Measurements from ENCODE around the gene ACVR1C.
A peak's percentile ranks its signal among the peaks of the same experiment; 100 is the strongest.

ACVR1C gene

GRCh38 chr2:157628477-157629415 lies at the start of gene ACVR1C:
Gene ACVR1C (minus strand): TSS chr2:157628864. CDS start chr2:157628644, 220 bp downstream.
- DNase-seq (ENCODE audit: low read depth, low spot score) = peak; percentile 96

- DNase-seq (ENCODE audit: low read depth, low spot score) = no peak
Observed at GRCh38 chr2:157677941-157678340, 49.3 kb upstream of the ACVR1C start.

GRCh38 chr2:157672129-157672528 lies 43.5 kb upstream of the ACVR1C start:
- DNase-seq (ENCODE audit: low read depth, low spot score) = no peak

- no peak for DNase-seq (ENCODE audit: low read depth, low spot score)
Observed at GRCh38 chr2:157662401-157662800, 33.7 kb upstream of the ACVR1C start.

DNA sequence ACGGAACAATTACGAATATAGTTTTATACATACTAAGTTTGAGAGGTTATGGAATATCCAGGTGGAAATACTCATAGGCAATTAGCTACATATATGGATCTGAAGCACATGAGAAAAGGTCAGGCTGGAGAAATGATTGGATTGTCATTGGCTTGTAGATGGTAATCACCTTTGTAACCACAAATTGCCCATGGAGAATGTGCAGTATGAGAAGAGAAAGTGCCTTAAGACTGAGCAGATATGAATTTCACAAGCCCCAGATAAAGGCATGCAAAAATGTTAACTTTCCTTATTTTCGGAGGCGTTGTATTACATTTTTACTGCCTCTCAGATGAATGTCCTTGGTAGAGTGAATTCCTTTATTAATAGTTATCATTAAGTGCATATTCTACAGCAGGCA lies 33.1 kb upstream of the ACVR1C start:
- no peak for DNase-seq (ENCODE audit: low read depth, low spot score)

DNA sequence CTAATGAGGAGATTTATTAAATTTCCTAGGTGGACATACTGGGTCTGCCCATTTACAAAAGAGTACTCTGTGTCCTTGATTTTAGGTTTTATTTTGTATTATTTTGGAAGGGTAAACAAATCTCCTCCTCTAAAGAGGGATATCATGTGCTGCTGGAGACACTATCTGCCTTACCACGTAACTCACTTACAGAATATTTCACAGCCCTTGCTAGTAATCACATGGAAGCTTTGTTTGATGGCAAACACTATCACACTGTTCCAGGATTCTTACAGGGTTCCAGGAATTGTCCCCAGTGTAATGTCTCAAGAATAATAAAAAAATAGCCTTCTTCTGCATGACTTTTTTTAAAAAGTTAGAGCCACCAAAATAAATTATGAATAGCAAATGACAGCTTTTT lies 29.2 kb upstream of the ACVR1C start:
- no peak for DNase-seq (ENCODE audit: low read depth, low spot score)

DNA sequence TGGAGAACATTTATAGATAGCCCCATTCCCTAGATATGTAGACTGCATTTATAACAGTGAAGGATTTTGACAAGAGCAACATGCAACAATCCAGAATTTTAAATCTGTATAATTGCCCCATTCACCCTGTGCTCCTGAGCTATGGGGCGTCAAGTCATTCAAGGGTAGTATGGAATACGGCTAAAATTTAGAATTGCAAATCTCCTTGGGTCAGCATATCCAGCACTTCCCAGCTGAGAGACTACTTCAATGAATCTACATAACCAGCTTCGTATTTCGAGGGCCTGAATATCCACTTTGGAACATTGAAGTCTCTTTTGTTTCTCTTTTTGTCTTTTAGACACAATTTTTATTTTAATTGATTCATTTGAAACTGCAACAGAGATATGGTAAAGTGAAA lies 28.4 kb upstream of the ACVR1C start:
- no peak for DNase-seq (ENCODE audit: low read depth, low spot score)

- no peak for DNase-seq (ENCODE audit: low read depth, low spot score)
Observed at GRCh38 chr2:157644776-157645175, 16.1 kb upstream of the ACVR1C start.

- DNase-seq (ENCODE audit: low read depth, low spot score) = no peak
Observed at GRCh38 chr2:157631861-157632260, 3.2 kb upstream of the ACVR1C start.

GRCh38 chr2:157627594-157628476 lies 829 bp downstream of the ACVR1C start:
- DNase-seq (ENCODE audit: low read depth, low spot score) = peak; percentile 11

DNA sequence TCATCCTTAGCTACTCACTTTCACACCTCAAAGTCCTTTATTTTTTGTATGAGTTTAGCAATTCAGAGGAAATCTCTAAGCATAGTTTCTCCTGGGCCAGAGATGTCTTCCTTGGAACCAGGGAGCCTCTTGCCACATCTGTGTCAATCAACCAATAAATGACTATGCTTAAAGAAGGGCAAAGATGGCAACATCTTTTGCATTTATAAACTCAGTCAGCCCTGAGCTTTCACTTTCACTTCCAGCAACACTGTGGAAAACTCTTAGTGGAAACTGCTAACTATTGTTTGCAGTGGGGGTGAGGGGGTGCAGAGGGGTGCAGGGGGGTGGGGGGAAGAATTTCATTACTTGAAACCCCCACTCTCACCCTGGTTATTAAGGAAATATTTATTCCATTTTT lies 3.4 kb downstream of the ACVR1C start:
- no peak for DNase-seq (ENCODE audit: low read depth, low spot score)

GRCh38 chr2:157620956-157621355 lies 7.7 kb downstream of the ACVR1C start:
- DNase-seq (ENCODE audit: low read depth, low spot score) = no peak

GRCh38 chr2:157611726-157612125 lies 16.9 kb downstream of the ACVR1C start:
- no peak for DNase-seq (ENCODE audit: low read depth, low spot score)

DNA sequence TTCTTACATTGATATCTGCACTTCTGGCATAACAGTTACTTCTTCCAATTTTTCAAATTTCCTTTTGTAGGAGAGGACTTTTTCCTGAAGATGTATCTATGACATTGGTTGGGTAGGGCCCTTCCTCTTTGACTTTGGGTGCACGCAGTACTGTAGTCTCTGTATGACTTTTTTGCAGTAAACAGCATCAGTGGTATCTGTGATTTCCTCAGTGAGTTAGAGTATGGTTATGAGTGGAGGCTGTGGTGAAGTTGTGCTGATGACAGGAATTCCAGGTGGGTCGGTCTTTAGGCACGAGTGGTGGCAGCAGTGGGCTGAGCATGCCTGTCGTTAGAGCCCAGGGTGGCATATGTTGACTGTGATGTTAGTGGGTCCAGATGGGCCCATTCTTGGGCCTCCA lies 17.6 kb downstream of the ACVR1C start:
- no peak for DNase-seq (ENCODE audit: low read depth, low spot score)

DNA sequence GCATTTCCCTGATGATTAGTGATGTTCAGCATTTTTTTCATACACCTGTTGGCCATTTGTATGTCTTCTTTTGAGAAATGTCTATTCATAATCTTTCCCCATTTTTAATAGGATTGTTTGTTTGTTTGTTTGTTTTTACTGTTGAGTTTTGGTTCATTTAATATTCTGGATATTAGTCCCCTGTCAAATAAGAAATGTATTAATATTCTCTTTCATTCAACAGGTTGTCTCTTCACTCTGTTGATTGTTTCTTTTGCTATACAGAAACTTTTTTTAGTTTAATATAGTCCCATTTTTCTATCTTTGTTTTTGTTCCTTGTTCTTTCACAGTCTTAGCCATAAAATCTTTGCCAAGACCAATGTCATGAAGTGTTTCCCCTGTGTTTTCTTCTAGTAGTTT lies 22.1 kb downstream of the ACVR1C start:
- no peak for DNase-seq (ENCODE audit: low read depth, low spot score)

DNA sequence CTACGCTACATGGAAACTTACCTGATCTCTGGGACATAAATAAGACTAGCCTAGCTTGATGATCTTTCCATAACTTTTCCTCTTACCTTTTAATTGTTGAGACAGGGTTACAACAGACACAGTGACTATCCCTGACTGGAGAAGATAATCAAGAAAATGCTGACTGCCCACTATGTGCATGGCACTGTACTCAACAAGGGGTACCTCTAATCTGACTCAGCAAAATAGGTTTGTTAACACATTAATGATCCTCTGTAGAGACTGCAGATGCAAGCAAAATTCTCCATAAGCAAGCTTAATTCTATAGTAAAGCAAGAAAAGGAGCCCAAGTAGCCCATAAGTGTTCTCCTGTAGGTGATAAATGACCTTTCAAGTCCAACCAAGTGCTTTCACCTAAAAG lies 25.5 kb downstream of the ACVR1C start:
- DNase-seq (ENCODE audit: low read depth, low spot score) = no peak

- no peak for DNase-seq (ENCODE audit: low read depth, low spot score)
Observed at GRCh38 chr2:157601807-157602206, 26.9 kb downstream of the ACVR1C start.

- DNase-seq (ENCODE audit: low read depth, low spot score) = peak; percentile 53
Observed at GRCh38 chr2:157596992-157597681, 31.5 kb downstream of the ACVR1C start.

- DNase-seq (ENCODE audit: low read depth, low spot score) = no peak
Observed at GRCh38 chr2:157593411-157593810, 35.3 kb downstream of the ACVR1C start.

DNA sequence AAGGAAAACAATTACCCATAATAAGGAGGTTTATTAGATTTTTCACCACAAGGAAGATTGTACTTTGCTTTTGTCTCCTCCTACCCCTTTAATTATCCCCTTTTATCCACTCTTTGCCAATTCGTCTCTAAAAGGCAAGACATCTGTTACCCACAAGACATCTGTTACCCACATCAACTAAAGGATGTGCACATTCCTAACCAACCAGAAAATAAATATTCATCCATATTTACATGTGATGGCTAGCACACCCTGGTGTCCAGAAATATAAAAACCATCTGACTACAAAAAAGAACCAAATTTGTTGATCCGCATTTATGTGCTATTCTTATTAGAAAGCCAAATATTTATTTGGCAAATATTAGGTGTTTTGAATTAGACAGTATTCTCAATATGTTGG lies 35.7 kb downstream of the ACVR1C start:
- DNase-seq (ENCODE audit: low read depth, low spot score) = no peak

- no peak for DNase-seq (ENCODE audit: low read depth, low spot score)
Observed at GRCh38 chr2:157592374-157592773, 36.3 kb downstream of the ACVR1C start.

DNA sequence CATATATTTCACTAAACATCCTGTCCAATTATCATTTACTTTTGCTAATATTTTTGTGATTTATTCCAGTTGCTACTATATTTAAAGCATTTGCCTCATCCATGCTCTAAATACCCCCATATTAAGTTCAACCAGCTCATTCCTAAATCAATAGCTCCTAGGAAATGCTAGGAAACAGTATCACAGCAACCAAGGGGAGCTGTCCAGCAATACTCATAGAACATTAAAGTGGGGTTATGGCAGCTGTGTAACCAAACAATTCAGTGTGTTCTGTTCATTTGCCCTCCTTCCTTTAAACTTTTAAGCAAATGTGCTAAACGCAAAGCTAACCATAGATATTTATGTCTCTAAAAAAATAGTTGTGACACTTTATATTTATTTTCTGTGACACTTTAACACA lies 41.1 kb downstream of the ACVR1C start:
- DNase-seq (ENCODE audit: low read depth, low spot score) = no peak

All from ELF-1 (cell line).